K562 (cell line): ENCODE data around the gene ZNF432. TPM values are rescaled to one million over a fixed set of nuclear protein-coding genes. Genes with fewer than 3 reads are reported as not detected.

Experiments used
- ATAC-seq: fragments of 200-7000 bp; cut with Tn5 transposase; 3 replicates; pipeline ENCODE4 v1.9.1; 2020; ENCODE audit warnings: moderate library complexity
- BruUV-seq: library from RNA; stranded (reverse); fragments of 400-500 nt; replicated peaks from 2 replicates; lab custom pipeline; 2021; lab: Mats Ljungman, UMichigan
- CTCF ChIA-PET: fragments of 300-600 bp; formaldehyde crosslinking; extraction: SDS; loops from one replicate; lab custom pipeline; 2021; ENCODE audit warnings: low intra/inter-chr PET ratio; lab: Yijun Ruan, JAX
- POLR2A ChIA-PET: fragments of 300-600, 350-650 bp; sonication (Branson Sonifier 250); formaldehyde crosslinking; extraction: SDS; loops from one replicate; lab custom pipeline; 2021; ENCODE audit warnings: antibody characterized with exemption, inconsistent platforms; lab: Yijun Ruan, JAX
- DNase-seq, 4 experiments: peaks; one replicate each; pipeline versions ENCODE4 v3.0.0 to v3.0.0-alpha.2; 2011 to 2018; ENCODE audit warnings: low spot score in 3 of 4, mixed read lengths in 3 of 4; ENCODE audit errors: extremely low read depth in 1 of 4
- FAIRE-seq: peaks from 2 replicates; lab custom pipeline; 2011; peaks lifted over from hg19 to GRCh38; lab: Jason Lieb, UNC
- H2AFZ ChIP-seq: 2 replicates; pipeline ENCODE4 v1.6.0; 2011; ENCODE audit warnings: low read depth, low read length, control low read depth, inconsistent platforms
- H3K27ac ChIP-seq: fragments of 200-600 bp; 3 replicates; pipeline ENCODE4 v1.8.0; 2011; ENCODE audit warnings: low read depth, mild to moderate bottlenecking, control low read depth, inconsistent platforms, low read length, moderate library complexity, mixed read lengths; ENCODE audit errors: extremely low read depth
- H3K27me3 ChIP-seq, 2 experiments: fragments of 300-600 bp in 1 of 2; 2 replicates in 1 of 2; 3 replicates in 1 of 2; pipeline versions ENCODE4 v1.6.0 to v1.8.0; 2011; ENCODE audit warnings: inconsistent platforms in 2 of 2, low read length in 2 of 2, mild to moderate bottlenecking in 1 of 2, mixed read lengths in 1 of 2, moderate library complexity in 1 of 2; ENCODE audit not compliant: control insufficient read depth in 2 of 2, insufficient read depth in 2 of 2
- H3K36me3 ChIP-seq: fragments of 300-600 bp; 3 replicates; pipeline ENCODE4 v1.8.0; 2011; ENCODE audit warnings: mild to moderate bottlenecking, low read length, inconsistent platforms; ENCODE audit not compliant: control insufficient read depth, insufficient read depth
- H3K4me1 ChIP-seq, 2 experiments: fragments of 200-600 bp in 1 of 2; replicated peaks in 1 of 2; 2 replicates in 1 of 2; 3 replicates in 1 of 2; pipeline versions ENCODE4 v1.5.1 to v1.8.0; 2011; ENCODE audit warnings: inconsistent platforms in 2 of 2, low read length in 2 of 2, mild to moderate bottlenecking in 1 of 2, mixed read lengths in 1 of 2, moderate library complexity in 1 of 2; ENCODE audit not compliant: control insufficient read depth in 2 of 2, insufficient read depth in 2 of 2
- H3K4me2 ChIP-seq: 2 replicates; pipeline ENCODE4 v1.6.1; 2011; ENCODE audit warnings: low read length, control low read depth, inconsistent platforms, mixed read lengths; ENCODE audit not compliant: insufficient read depth
- H3K4me3 ChIP-seq: fragments of 200-600 bp; sonication (generic), shearing (Covaris generic); 2 replicates; pipeline ENCODE4 v1.5.1; 2016; ENCODE audit warnings: control low read depth, inconsistent platforms
- H3K79me2 ChIP-seq: fragments of 200-600 bp; 3 replicates; pipeline ENCODE4 v1.8.0; 2011; ENCODE audit warnings: low read length, inconsistent platforms; ENCODE audit not compliant: control insufficient read depth, insufficient read depth
- H3K9ac ChIP-seq, 2 experiments: 2 replicates each; pipeline versions ENCODE4 v1.6.0 to v1.6.1; 2011; ENCODE audit warnings: low read depth in 2 of 2, low read length in 2 of 2, control low read depth in 1 of 2, inconsistent platforms in 1 of 2, mild to moderate bottlenecking in 1 of 2, mixed read lengths in 1 of 2; ENCODE audit not compliant: insufficient read depth in 1 of 2
- H3K9me1 ChIP-seq: one replicate; pipeline ENCODE4 v1.6.0; 2011; ENCODE audit warnings: inconsistent platforms, mild to moderate bottlenecking, low read length, moderate library complexity; ENCODE audit not compliant: control insufficient read depth, insufficient read depth
- H3K9me3 ChIP-seq: replicated peaks from 2 replicates; pipeline ENCODE4 v1.5.1; 2011; ENCODE audit warnings: low read depth, low read length, inconsistent platforms; ENCODE audit not compliant: control insufficient read depth, insufficient read depth
- H4K20me1 ChIP-seq: replicated peaks from 2 replicates; pipeline ENCODE4 v1.6.1; 2011; ENCODE audit warnings: low read length, inconsistent platforms, mixed read lengths; ENCODE audit not compliant: control insufficient read depth, insufficient read depth
- CSDE1 ChIP-seq, 2 experiments: fragments of 450-650 bp; IDR thresholded peaks; 2 replicates each; pipeline ENCODE4 v1.6.1; 2016; ENCODE audit warnings: mild to moderate bottlenecking in 1 of 2
- FOS ChIP-seq: IDR thresholded peaks from 3 replicates; pipeline ENCODE4 v1.6.1; 2011; ENCODE audit not compliant: insufficient read length; ENCODE audit errors: extremely low read depth
- IFI16 ChIP-seq: fragments of 250-450 bp; sonication (Bioruptor Pico); IDR thresholded peaks from 2 replicates; pipeline ENCODE4 v2.1.2; 2022; ENCODE audit warnings: mild to moderate bottlenecking, inconsistent platforms
- ILK ChIP-seq: fragments of 450-650 bp; IDR thresholded peaks from 2 replicates; pipeline ENCODE4 v1.6.1; 2016; ENCODE audit warnings: missing genetic modification characterization, low read depth, mild to moderate bottlenecking, missing compliant biosample characterization, moderate library complexity, borderline replicate concordance
- KLF13 ChIP-seq: fragments of 450-650 bp; IDR thresholded peaks from 2 replicates; pipeline ENCODE4 v1.6.1; 2016; ENCODE audit warnings: missing genetic modification characterization, low read depth, mild to moderate bottlenecking, missing compliant biosample characterization, moderate library complexity, borderline replicate concordance
- KLF16 ChIP-seq: IDR thresholded peaks from 2 replicates; pipeline ENCODE4 v1.6.1; 2016; ENCODE audit warnings: antibody characterized with exemption
- KLF6 ChIP-seq: fragments of 250-450 bp; sonication (Bioruptor Pico); IDR thresholded peaks from 2 replicates; pipeline ENCODE4 v1.4.0; 2020; ENCODE audit warnings: mild to moderate bottlenecking, moderate library complexity, borderline replicate concordance
- MCM5 ChIP-seq: fragments of 450-650 bp; IDR thresholded peaks from 2 replicates; pipeline ENCODE4 v1.6.1; 2016; ENCODE audit warnings: low read depth
- MCM7 ChIP-seq, 2 experiments: fragments of 450-650 bp; IDR thresholded peaks; 2 replicates each; pipeline ENCODE4 v1.6.1; 2016 to 2018
- PTTG1 ChIP-seq: fragments of 450-650 bp; IDR thresholded peaks from 2 replicates; pipeline ENCODE4 v1.6.1; 2016; ENCODE audit warnings: low read depth, mild to moderate bottlenecking, missing genetic modification characterization, missing compliant biosample characterization
- RBM34 ChIP-seq: fragments of 200-400 bp; formaldehyde crosslinking; IDR thresholded peaks from 2 replicates; pipeline ENCODE4 v1.6.1; 2018; ENCODE audit warnings: low read length, borderline replicate concordance; ENCODE audit not compliant: insufficient read depth
- SIRT6 ChIP-seq: IDR thresholded peaks from one replicate; pipeline ENCODE4 v1.6.1; 2012; ENCODE audit warnings: low read depth, mild to moderate bottlenecking, control low read depth, inconsistent platforms, low read length, moderate library complexity
- U2AF2 ChIP-seq: fragments of 200-400 bp; formaldehyde crosslinking; optimal IDR thresholded peaks from 2 replicates; pipeline ENCODE3; 2017; ENCODE audit warnings: low read depth, mild to moderate bottlenecking, low read length
- ZBTB5 ChIP-seq: fragments of 450-650 bp; IDR thresholded peaks from 2 replicates; pipeline ENCODE4 v1.6.1; 2017; ENCODE audit warnings: antibody characterized with exemption
- ZBTB7A ChIP-seq: IDR thresholded peaks from 2 replicates; pipeline ENCODE4 v1.6.1; 2011; ENCODE audit warnings: low read depth, mild to moderate bottlenecking, low read length, moderate library complexity, borderline replicate concordance; ENCODE audit not compliant: control insufficient read depth
- ZNF3 ChIP-seq: fragments of 250-450 bp; sonication (Bioruptor Pico); IDR thresholded peaks from 2 replicates; pipeline ENCODE4 v1.5.0; 2021; ENCODE audit warnings: mild to moderate bottlenecking, moderate library complexity
- ZNF668 ChIP-seq: fragments of 250-450 bp; sonication (Bioruptor Pico); IDR thresholded peaks from 2 replicates; pipeline ENCODE4 v1.8.0; 2022; ENCODE audit warnings: mild to moderate bottlenecking, inconsistent platforms
- ZNF785 ChIP-seq: fragments of 250-450 bp; sonication (Bioruptor Pico); IDR thresholded peaks from 2 replicates; pipeline ENCODE4 v1.4.0; 2020; ENCODE audit warnings: mild to moderate bottlenecking
- WGBS: fragments of 100-300 bp; shearing (Covaris generic); methylation state at CpG from one replicate; pipeline ENCODE4 v1.1.6; 2016; ENCODE audit warnings: low coverage, mixed read lengths; ENCODE audit not compliant: insufficient coverage; ENCODE audit errors: missing lambda C conversion rate; 5-methylcytosine and 5-hydroxymethylcytosine counted together
- in situ Hi-C: fragments of 300-500 bp; cut with MboI; formaldehyde crosslinking; loops from 4 replicates; pipeline ENCODE4 v1.15.0; 2018; ENCODE audit warnings: inconsistent platforms, mixed read lengths
- intact Hi-C: fragments of 100-400 bp; cut with micrococcal nuclease; formaldehyde crosslinking; loops from 2 replicates; pipeline ENCODE4 v1.14.2; 2022
- polyA plus RNA-seq, 8 experiments: library from polyadenylated mRNA; depleted of rRNA in 4 of 8; stranded (reverse) in 5 of 8; unstranded in 3 of 8; fragments of >200 nt; fragmentation: Nextera tagmentation in 2 of 8; fragmentation: Illumina TruSeq in 1 of 8; extraction: Ambion mirVana in 2 of 8; extraction: Trizol in 1 of 8; gene quantifications; 2 replicates each; pipeline versions ENCODE4 v1.2.1 to v1.2.3, GENCODE V29; 2011 to 2014; ENCODE audit warnings: inconsistent platforms in 1 of 8, missing spikeins in 1 of 8
- total RNA-seq, 7 experiments: library from RNA; depleted of rRNA in 6 of 7; stranded (reverse); fragments of >200 nt in 6 of 7; fragmentation: Illumina TruSeq in 2 of 7; extraction: Trizol in 2 of 7; gene quantifications; 2 replicates each; pipeline versions ENCODE4 v1.2.1 to v1.2.3, GENCODE V29; 2011 to 2021; ENCODE audit warnings: low replicate concordance in 1 of 7
- TF ChIP-seq, protein P1 (sequence below): fragments of 250-450 bp; sonication (Bioruptor Pico); IDR thresholded peaks from 2 replicates; pipeline ENCODE4 v1.8.0; 2021; ENCODE audit warnings: moderate library complexity, mild to moderate bottlenecking, inconsistent platforms

Gene ZNF432
- total and polyA plus RNA-seq, 9 of the 15 experiments (the other 6 are each of a cell fraction or from before 2014, with no cell fraction given): 2.6 to 6.8 (median 4.0) TPM

- in situ Hi-C loops: no loop called here
- Histone ChIP-seq H3K4me1 (no peaks in the 10 kb centered on the region), H3K27ac (no peak overlapping the region), H3K4me2 (no peak overlapping the region), H3K9me1 (no peaks in the 10 kb centered on the region), H3K36me3 (no peaks in the 10 kb centered on the region), H4K20me1 (no peaks in the 10 kb centered on the region), H3K9me3 (peaks cover 21% of the 10 kb centered on the region), H3K27me3 (no peaks in the 10 kb centered on the region), H3K79me2 (no peaks in the 10 kb centered on the region), H3K4me3 (no peak overlapping the region), H2AFZ (no peak overlapping the region), H3K9ac (no peak overlapping the region)
- DNase-seq (no peak), FAIRE-seq (no peak), ATAC-seq (no peak)
- WGBS: 14% methylated on average over 10 of the region's 10 CpGs
- BruUV-seq: no TSS peak
- CTCF ChIA-PET: no interaction called here
- TF ChIP-seq KLF13 (tag): no peak
- TF ChIP-seq ZNF668: no peak
- no peak for TF ChIP-seq KLF16
- no peak for TF ChIP-seq U2AF2
- TF ChIP-seq ZBTB7A: no peak
- TF ChIP-seq FOS: no peak
- TF ChIP-seq SIRT6: no peak
- no peak for TF ChIP-seq IFI16 (CRISPR knock-in tag)
- TF ChIP-seq MCM7 (IDR thresholded peaks at IDR 0.05): no peak
- no peak for TF ChIP-seq MCM5
- no peak for TF ChIP-seq RBM34
- no peak for TF ChIP-seq ILK (tag)
- no peak for TF ChIP-seq KLF6
- TF ChIP-seq CSDE1 (IDR thresholded peaks at IDR 0.05): no peak
- no peak for TF ChIP-seq ZNF3
- no peak for TF ChIP-seq ZBTB5
- TF ChIP-seq PTTG1: no peak
- TF ChIP-seq, protein P1, sequence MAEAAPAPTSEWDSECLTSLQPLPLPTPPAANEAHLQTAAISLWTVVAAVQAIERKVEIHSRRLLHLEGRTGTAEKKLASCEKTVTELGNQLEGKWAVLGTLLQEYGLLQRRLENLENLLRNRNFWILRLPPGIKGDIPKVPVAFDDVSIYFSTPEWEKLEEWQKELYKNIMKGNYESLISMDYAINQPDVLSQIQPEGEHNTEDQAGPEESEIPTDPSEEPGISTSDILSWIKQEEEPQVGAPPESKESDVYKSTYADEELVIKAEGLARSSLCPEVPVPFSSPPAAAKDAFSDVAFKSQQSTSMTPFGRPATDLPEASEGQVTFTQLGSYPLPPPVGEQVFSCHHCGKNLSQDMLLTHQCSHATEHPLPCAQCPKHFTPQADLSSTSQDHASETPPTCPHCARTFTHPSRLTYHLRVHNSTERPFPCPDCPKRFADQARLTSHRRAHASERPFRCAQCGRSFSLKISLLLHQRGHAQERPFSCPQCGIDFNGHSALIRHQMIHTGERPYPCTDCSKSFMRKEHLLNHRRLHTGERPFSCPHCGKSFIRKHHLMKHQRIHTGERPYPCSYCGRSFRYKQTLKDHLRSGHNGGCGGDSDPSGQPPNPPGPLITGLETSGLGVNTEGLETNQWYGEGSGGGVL (CRISPR knock-in tag): no peak
- no peak for TF ChIP-seq ZNF785 (CRISPR knock-in tag)
- intact Hi-C loops: no loop called here
- POLR2A ChIA-PET: no interaction called here
Measured at GRCh38 chr19:51993422-51993821, 55.2 kb downstream of the ZNF432 start.
